C4-2B (cell line): ENCODE measurements around the gene SBK2.

Source experiments
- ZFX ChIP-seq: fragments of 450-650 bp; IDR thresholded peaks from 2 replicates; pipeline ENCODE4 v1.6.1; 2017
- TF ChIP-seq, protein P1 (sequence below): fragments of 450-650 bp; conservative IDR thresholded peaks from 2 replicates; pipeline ENCODE4 v1.5.1; 2017; ENCODE audit warnings: mild to moderate bottlenecking

DNA sequence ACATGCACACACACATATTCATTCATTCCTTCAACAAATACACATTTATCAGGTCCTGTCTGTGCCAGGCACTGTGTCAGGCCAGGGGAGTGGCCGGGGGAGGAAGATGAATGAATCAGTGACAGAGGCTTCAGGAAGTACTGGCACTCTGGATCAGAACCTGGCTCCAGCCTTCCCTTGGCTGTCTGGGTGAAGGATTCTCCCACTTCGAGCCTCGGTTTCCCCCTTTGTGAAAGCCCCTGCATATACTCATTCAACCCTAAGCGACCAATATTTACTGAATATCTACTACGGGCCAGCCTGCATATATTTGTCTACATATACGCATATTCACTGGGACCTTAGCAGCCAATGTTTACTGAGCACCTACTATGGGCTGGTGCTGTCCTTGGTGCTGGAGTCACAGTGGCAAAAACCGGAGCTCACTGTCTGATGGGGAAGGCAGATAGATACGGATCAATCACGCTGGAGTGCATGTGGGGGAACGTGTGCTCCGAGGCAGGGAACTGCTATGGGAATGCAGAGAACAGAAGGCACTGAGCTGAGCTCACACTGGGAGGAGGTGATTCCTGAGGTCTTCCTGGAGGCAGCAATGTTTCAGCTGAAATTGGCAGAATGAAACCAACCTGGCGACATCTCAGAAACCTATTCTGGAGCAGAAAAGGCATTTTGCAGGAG, 44.4 kb upstream of the SBK2 start:
- TF ChIP-seq, protein P1, sequence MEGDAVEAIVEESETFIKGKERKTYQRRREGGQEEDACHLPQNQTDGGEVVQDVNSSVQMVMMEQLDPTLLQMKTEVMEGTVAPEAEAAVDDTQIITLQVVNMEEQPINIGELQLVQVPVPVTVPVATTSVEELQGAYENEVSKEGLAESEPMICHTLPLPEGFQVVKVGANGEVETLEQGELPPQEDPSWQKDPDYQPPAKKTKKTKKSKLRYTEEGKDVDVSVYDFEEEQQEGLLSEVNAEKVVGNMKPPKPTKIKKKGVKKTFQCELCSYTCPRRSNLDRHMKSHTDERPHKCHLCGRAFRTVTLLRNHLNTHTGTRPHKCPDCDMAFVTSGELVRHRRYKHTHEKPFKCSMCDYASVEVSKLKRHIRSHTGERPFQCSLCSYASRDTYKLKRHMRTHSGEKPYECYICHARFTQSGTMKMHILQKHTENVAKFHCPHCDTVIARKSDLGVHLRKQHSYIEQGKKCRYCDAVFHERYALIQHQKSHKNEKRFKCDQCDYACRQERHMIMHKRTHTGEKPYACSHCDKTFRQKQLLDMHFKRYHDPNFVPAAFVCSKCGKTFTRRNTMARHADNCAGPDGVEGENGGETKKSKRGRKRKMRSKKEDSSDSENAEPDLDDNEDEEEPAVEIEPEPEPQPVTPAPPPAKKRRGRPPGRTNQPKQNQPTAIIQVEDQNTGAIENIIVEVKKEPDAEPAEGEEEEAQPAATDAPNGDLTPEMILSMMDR: no peak
- TF ChIP-seq ZFX: no peak
